ENCODE measurements around the gene LNPEP. TPM values are rescaled to one million over a fixed set of nuclear protein-coding genes. Genes with fewer than 3 reads are reported as not detected.

Gene LNPEP
- total and polyA plus RNA-seq, 4 donors: 4.6 to 78.9 (median 19.0) TPM

DNA sequence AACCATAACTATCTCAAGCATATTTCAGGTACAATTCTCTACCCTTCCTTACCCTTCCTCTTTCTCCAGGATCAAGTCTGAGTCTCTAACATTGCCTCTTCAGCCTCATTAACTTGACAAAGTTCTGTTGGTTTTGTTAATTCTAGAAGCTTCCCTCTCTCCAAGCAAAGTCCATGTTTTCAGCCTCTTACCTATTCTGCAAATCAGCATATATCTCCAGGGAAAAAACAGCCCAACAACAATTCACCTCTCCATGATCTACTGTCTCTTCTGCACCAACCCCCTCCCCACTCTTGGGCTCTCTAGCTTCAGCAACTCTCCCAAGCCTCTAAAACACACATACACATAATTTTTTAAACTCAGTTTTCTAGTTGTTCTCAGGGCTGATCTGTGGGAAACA, 134.4 kb downstream of the LNPEP start:
- no peak overlapping the region for H3K4me3 ChIP-seq
- H3K9ac ChIP-seq (ENCODE audit: insufficient read depth in 1 of 2, low read length in 2 of 2): no peak overlapping the region
- no peak for TF ChIP-seq CTCF (IDR thresholded peaks at IDR 0.05; ENCODE audit: control extremely low read depth, extremely low read depth)
- no peaks in the 10 kb centered on the region for H3K9me3 ChIP-seq (ENCODE audit: control insufficient read depth in 4 of 4, insufficient read depth in 3 of 4, low read length in 3 of 4)
- no peak for DNase-seq
- peaks cover 0 to 15% (median 0%) of the 10 kb centered on the region in 5 donors for H3K4me1 ChIP-seq (ENCODE audit: control insufficient read depth in 5 of 5, insufficient read depth in 5 of 5, low read length in 5 of 5)
- no peak for ATAC-seq (ENCODE audit: insufficient read depth, low FRiP score)
- H3K27me3 ChIP-seq (ENCODE audit: control insufficient read depth in 3 of 3, insufficient read depth in 3 of 3, low read length in 2 of 3): no peaks in the 10 kb centered on the region
- H3K27ac ChIP-seq (ENCODE audit: low read depth in 1 of 2, low read length in 1 of 2): no peak overlapping the region
- H3K36me3 ChIP-seq (ENCODE audit: control insufficient read depth in 4 of 4, insufficient read depth in 4 of 4, low read length in 4 of 4): no peaks in the 10 kb centered on the region

- H3K9ac ChIP-seq (ENCODE audit: insufficient read depth in 1 of 2, low read length in 2 of 2): no peak overlapping the region
- DNase-seq: peak in 2 of 3 donors; percentile 62 to 63
These were observed 135.2 kb downstream of the LNPEP start for GRCh38 chr5:97071101-97071500.

GRCh38 chr5:97071993-97072392, 136.1 kb downstream of the LNPEP start:
- peaks cover 0 to 8% (median 0%) of the 10 kb centered on the region in 5 donors for H3K4me1 ChIP-seq (ENCODE audit: control insufficient read depth in 5 of 5, insufficient read depth in 5 of 5, low read length in 5 of 5)
- H3K9ac ChIP-seq (ENCODE audit: insufficient read depth in 1 of 2, low read length in 2 of 2): no peak overlapping the region
- H3K9me3 ChIP-seq (ENCODE audit: control insufficient read depth in 4 of 4, insufficient read depth in 3 of 4, low read length in 3 of 4): no peaks in the 10 kb centered on the region
- no peak overlapping the region for H3K4me3 ChIP-seq
- H3K27me3 ChIP-seq (ENCODE audit: control insufficient read depth in 3 of 3, insufficient read depth in 3 of 3, low read length in 2 of 3): no peaks in the 10 kb centered on the region
- no peaks in the 10 kb centered on the region for H3K36me3 ChIP-seq (ENCODE audit: control insufficient read depth in 4 of 4, insufficient read depth in 4 of 4, low read length in 4 of 4)
- no peak for TF ChIP-seq CTCF (IDR thresholded peaks at IDR 0.05; ENCODE audit: control extremely low read depth, extremely low read depth)
- 88 to 94% methylated on average over 4 of the region's 4 CpGs for WGBS, 2 donors
- ATAC-seq (ENCODE audit: insufficient read depth, low FRiP score) (no peak), DNase-seq (no peak)
- H3K27ac ChIP-seq (ENCODE audit: low read depth in 1 of 2, low read length in 1 of 2): no peak overlapping the region

More at GRCh38 chr5:97071101-97071500, 135.2 kb downstream of the LNPEP start:
- no peak overlapping the region for H3K27ac ChIP-seq (ENCODE audit: low read depth in 1 of 2, low read length in 1 of 2)
- H3K36me3 ChIP-seq (ENCODE audit: control insufficient read depth in 4 of 4, insufficient read depth in 4 of 4, low read length in 4 of 4): no peaks in the 10 kb centered on the region
- 70 to 76% methylated on average over 8 of the region's 8 CpGs for WGBS, 2 donors
- no peaks in the 10 kb centered on the region for H3K9me3 ChIP-seq (ENCODE audit: control insufficient read depth in 4 of 4, insufficient read depth in 3 of 4, low read length in 3 of 4)
- H3K4me1 ChIP-seq (ENCODE audit: control insufficient read depth in 5 of 5, insufficient read depth in 5 of 5, low read length in 5 of 5): peaks cover 0 to 15% (median 0%) of the 10 kb centered on the region in 5 donors
- no peak overlapping the region for H3K4me3 ChIP-seq
- H3K27me3 ChIP-seq (ENCODE audit: control insufficient read depth in 3 of 3, insufficient read depth in 3 of 3, low read length in 2 of 3): no peaks in the 10 kb centered on the region
- TF ChIP-seq CTCF (IDR thresholded peaks at IDR 0.05; ENCODE audit: control extremely low read depth, extremely low read depth): no peak
- ATAC-seq (ENCODE audit: insufficient read depth, low FRiP score): no peak

- Histone ChIP-seq H3K27ac (ENCODE audit: low read depth in 1 of 2, low read length in 1 of 2) (no peak overlapping the region), H3K4me1 (ENCODE audit: control insufficient read depth in 5 of 5, insufficient read depth in 5 of 5, low read length in 5 of 5) (peaks cover 0 to 4% (median 0%) of the 10 kb centered on the region in 5 donors), H3K36me3 (ENCODE audit: control insufficient read depth in 4 of 4, insufficient read depth in 4 of 4, low read length in 4 of 4) (no peaks in the 10 kb centered on the region), H3K9me3 (ENCODE audit: control insufficient read depth in 4 of 4, insufficient read depth in 3 of 4, low read length in 3 of 4) (no peaks in the 10 kb centered on the region), H3K9ac (ENCODE audit: insufficient read depth in 1 of 2, low read length in 2 of 2) (no peak overlapping the region), H3K4me3 (no peak overlapping the region), H3K27me3 (ENCODE audit: control insufficient read depth in 3 of 3, insufficient read depth in 3 of 3, low read length in 2 of 3) (no peaks in the 10 kb centered on the region)
- ATAC-seq (ENCODE audit: insufficient read depth, low FRiP score) (no peak), DNase-seq (no peak)
- TF ChIP-seq CTCF (IDR thresholded peaks at IDR 0.05; ENCODE audit: control extremely low read depth, extremely low read depth): no peak
- 79 to 100% methylated on average over 2 of the region's 2 CpGs for WGBS, 2 donors
These were observed 136.8 kb downstream of the LNPEP start for GRCh38 chr5:97072696-97073095.

Measured in lung (tissue), 12 donors.